GM18909 (cell line): ENCODE measurements around the gene OGFR.

Experiments
- ATAC-seq: cut with Tn5 transposase; IDR thresholded peaks from one replicate; pipeline ENCODE4 v1.9.1; 2021; ENCODE audit warnings: mild to moderate bottlenecking; ENCODE audit not compliant: unreplicated experiment, poor library complexity

The OGFR gene

DNA sequence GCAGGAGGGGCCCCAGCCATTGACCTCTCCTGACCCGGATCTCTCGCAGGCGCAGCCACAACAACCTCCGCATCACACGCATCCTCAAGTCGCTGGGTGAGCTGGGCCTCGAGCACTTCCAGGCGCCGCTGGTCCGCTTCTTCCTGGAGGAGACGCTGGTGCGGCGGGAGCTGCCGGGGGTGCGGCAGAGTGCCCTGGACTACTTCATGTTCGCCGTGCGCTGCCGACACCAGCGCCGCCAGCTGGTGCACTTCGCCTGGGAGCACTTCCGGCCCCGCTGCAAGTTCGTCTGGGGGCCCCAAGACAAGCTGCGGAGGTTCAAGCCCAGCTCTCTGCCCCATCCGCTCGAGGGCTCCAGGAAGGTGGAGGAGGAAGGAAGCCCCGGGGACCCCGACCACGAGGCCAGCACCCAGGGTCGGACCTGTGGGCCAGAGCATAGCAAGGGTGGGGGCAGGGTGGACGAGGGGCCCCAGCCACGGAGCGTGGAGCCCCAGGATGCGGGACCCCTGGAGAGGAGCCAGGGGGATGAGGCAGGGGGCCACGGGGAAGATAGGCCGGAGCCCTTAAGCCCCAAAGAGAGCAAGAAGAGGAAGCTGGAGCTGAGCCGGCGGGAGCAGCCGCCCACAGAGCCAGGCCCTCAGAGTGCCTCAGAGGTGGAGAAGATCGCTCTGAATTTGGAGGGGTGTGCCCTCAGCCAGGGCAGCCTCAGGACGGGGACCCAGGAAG, 7.7 kb downstream of the OGFR start:
- ATAC-seq, result no peak

GRCh38 chr20:62812907-62813200, 8.2 kb downstream of the OGFR start:
- no peak for ATAC-seq

GRCh38 chr20:62813588-62813987, 9.0 kb downstream of the OGFR start:
- ATAC-seq, result no peak

GRCh38 chr20:62814060-62814708, 9.5 kb downstream of the OGFR start:
- ATAC-seq, result no peak

DNA sequence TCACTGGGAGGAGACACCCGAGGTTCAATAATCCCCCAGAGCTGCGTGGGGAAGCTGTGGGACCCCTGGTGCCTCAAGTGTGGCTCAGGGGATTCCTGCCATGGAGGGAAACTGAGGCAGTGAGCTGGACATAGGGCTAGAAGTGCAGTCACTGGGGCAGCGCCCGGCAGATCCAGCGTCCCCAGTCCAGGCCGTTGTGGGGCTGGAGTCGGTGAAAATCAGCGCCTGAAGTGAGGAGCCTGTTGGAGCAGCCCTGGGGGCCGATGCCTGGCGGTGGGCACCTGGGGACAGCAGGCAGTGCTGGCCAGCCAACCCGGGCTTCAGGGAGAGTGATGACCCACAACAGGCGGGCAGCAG, 10.1 kb downstream of the OGFR start:
- no peak for ATAC-seq

DNA sequence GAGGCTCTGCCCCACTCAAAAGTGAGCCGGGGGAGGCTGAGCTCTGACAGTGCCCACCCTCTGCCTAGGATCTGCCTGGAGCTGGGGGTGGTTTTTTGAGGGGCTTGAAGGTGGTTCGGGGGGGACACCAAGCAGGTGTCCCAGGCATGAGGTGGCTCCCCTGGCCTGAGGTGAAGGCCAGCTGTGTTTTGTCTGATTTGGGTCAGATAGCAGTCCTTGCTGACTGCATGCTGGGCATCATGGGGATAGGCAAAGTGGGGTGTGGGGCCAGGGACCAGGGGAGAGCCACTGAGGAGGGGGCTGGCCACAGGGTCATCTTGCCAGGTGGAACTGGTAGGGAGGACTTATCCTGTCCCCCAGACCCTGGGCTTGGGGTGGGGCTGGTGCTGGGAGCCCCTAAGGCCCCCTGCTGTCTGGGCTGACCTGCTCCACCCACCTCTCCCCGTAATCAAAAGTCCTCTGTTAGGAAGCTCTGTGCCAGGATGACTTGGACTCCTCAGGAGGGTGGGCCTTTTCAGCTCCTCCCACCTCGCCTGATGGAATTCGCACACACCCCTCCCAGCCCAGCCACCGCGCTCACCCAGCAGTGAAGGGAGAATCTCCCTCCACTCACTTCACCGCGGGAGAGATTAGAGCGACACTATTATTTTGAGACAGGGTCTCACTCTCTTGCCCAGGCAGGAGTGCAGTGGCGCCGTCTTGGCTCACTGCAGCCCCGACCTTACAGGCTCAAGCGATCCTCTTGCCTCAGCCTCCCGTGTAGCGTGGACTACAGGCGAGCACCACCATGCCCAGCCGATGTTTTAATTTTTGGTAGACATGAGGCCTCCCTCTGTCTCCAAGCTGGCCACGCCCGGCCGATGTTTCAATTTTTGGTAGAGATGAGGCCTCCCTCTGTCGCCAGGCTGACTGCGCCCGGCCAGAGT, 10.7 kb downstream of the OGFR start:
- ATAC-seq, result no peak

- no peak for ATAC-seq
Measured at GRCh38 chr20:62816031-62816883, 11.6 kb downstream of the OGFR start.

GRCh38 chr20:62816884-62817873, 12.5 kb downstream of the OGFR start, which contains the start of gene COL9A3:
TSS of gene COL9A3 (plus strand) at chr20:62817050. CDS start at chr20:62817065, 15 bp downstream.
- ATAC-seq, result no peak

DNA sequence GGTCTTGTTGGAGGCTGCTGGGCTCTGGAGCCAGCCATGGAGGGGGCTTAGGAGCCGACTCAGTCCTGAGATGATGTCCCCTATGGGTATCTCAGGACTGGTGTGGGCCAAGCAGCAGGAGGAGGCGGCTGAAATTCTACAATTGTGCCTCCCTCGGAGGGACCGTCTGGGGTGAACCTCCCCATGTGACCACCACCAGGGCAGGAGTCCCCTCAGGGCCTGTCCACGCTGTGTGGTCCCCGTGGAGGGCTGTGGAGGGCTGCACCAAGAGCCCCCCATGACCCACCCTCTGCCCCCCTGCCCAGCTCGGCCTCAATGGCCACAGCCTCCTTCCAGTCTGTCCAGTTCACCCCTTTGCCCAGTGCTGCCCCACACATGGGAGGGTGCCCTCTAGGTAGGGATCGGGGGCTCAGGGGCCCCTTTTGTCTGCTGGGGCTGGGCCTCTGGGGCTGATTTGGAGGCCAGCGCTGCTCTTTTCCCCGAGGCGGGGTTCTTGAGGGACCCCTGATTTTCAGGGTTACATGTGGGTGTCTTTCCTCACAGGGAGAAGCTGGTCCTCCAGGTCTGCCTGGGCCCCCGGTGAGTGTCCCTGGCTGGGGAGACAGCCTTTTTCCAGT, 13.4 kb downstream of the OGFR start:
- ATAC-seq, result no peak

DNA sequence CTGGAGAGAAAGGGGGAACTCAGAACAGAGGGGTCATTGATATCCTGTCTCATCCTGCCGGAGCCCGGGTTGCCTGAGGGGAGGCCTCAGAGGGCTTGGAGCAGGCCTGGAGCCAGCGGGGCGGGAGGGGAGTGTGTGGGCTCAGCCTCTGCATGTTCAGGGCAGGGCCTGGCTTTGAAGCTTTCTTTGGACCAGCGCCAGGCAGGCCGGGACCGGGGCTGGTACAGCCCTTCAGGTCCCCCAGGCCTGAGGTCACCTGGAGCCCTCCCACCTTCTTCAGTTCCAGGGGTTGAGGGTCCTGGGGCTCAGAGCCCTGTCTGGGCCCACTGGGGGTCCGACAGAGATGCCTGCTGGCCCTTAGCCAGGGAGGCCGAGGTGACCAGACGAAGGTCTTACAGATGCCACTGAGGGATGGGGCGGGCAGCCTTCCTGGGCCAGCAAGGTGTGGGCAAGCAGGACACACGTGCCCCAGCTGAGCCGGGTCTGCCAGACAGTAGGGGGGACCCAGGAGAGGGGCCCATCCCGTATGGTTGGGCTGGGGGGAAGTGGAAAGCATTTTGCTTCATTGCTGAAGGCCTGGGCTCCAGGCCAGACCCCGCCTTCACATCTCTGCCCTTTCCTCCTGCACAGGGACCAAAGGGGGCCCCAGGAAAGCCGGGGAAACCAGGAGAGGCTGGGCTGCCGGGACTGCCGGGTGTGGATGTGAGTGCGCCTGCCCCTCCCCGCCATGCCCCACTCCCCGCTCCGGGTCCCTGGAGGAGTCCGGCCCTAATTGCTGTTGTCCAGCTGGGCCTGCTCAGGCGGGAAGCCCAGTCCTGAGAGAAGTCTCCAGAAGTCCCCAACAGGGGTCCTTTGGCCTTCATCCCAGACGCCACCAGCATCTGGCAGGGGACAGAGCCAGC, 14.2 kb downstream of the OGFR start:
- no peak for ATAC-seq

DNA sequence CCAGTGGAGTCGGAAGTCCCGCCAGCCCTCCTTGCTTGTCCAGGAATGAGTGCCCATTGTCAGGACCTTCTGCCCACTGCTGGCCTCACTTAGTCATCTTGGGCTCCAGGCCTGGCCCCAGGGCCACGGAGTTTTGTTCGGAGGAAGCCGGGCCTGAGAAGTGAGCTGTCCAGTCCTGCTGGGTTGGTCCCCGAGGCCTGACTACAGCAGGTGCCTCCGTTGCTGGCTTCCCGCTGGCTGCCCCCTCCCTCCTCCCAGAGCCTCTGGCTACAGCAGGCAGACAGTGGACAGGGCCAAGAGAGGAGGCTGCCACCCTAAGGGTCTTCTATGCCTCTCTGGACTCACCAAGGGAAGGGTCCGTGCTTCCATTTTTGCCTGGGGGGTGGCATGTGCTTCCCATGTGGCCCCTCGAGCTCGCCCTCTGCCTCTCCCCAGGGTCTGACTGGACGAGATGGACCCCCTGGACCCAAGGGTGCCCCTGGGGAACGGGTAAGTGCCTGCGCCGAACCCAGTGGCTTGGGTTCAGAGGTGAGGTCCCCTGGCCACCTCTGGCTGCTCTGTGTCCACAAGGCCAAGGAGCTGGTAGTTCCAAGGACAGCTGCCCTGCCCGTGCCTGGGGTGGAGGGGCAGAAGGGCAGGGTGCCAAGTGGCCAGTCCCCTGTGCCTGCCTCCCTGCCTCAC, 15.0 kb downstream of the OGFR start:
- no peak for ATAC-seq

GRCh38 chr20:62820208-62820961, 15.8 kb downstream of the OGFR start:
- ATAC-seq, result no peak

GRCh38 chr20:62820962-62821725, 16.5 kb downstream of the OGFR start:
- no peak for ATAC-seq

DNA sequence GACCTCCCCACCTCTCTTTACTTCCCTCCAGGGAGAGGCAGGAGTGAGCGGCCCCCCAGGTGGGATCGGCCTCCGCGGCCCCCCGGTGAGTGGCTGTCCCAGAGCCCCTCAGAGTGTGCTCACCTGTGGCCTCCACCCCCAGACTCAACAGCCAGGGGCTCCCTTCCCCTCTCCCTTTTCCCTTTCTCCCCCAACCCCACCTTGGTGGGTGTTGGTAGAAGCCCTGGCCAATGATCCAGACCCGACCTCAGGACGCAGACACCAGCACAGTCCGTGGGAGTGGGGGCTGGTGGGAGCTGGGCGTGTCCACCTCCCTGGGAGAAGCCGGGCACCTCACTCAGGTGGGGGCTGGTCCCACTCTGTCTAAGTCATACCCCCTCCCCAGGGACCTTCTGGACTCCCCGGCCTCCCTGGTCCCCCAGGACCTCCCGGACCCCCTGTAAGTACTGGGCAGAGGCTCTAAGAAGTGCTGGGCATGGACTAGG, 17.1 kb downstream of the OGFR start:
- no peak for ATAC-seq

- ATAC-seq, result no peak
Measured at GRCh38 chr20:62822239-62822787, 17.7 kb downstream of the OGFR start.
